ENCODE results near the gene MYH10.

MYH10 gene

DNA sequence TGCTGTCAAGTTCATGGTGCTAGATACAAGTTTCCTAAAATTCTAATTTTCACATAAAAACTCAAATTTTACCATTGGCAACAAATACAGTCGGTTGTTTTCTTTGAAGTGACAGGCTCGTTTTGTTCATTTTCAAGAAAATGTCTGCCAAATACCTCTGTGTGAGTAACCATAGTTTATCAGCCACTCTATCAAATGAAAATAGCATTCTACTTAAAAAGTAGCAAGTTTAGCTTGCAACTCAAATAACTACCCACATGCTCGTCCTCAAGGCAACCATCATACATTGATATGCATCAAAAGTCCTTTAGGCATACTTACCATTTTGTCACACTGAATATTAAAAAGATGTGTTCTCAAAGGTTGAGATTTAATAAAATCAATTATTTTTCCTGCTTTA is 11.7 kb downstream of the MYH10 start (continued):
- TF ChIP-seq ZNF555 (tag by site-specific recombination; conservative IDR thresholded peaks at IDR 0.05) (no peak), OVOL3 (tag by site-specific recombination; IDR thresholded peaks at IDR 0.05) (no peak)

DNA sequence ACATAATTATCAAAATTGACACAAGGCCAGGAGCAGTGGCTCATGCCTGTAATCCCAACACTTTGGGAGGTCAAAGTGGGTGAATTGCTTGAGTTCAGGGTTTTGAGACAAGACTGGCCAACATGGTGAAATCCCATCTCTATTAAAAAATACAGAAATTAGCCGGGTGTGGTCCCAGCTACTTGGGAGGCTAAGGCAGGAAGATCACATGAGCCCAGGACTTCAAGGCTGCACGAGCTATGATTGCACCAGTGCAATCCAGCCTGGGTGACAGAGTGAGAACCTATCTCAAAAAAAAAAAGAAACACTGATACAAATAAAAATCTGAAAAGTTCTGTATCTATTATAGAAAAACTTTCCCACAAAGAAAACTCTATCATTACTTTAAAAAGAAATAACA is 15.5 kb downstream of the MYH10 start:
- ChIA-PET CTCF (no interaction called here), POLR2A (no interaction called here)
- H3K9me3 ChIP-seq (ENCODE audit: control insufficient read depth, insufficient read depth, low read depth, low read length): no peaks in the 10 kb centered on the region
- H3K4me3 ChIP-seq (ENCODE audit: low read depth, low read length): no peak overlapping the region
- peaks cover 12 to 24% of the 10 kb centered on the region in 2 experiments for H3K36me3 ChIP-seq (ENCODE audit: control insufficient read depth in 2 of 2, insufficient read depth in 1 of 2, low read length in 2 of 2)
- peaks cover 6% of the 10 kb centered on the region; the same call in 1 of the 2 replicates for H3K4me1 ChIP-seq (ENCODE audit: control insufficient read depth, insufficient read depth, low read length)
- TF ChIP-seq, protein P1, sequence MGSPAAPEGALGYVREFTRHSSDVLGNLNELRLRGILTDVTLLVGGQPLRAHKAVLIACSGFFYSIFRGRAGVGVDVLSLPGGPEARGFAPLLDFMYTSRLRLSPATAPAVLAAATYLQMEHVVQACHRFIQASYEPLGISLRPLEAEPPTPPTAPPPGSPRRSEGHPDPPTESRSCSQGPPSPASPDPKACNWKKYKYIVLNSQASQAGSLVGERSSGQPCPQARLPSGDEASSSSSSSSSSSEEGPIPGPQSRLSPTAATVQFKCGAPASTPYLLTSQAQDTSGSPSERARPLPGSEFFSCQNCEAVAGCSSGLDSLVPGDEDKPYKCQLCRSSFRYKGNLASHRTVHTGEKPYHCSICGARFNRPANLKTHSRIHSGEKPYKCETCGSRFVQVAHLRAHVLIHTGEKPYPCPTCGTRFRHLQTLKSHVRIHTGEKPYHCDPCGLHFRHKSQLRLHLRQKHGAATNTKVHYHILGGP (tag by site-specific recombination; IDR thresholded peaks at IDR 0.05): no peak
- peak; percentile 41 for TF ChIP-seq GLIS1 (tag by site-specific recombination; IDR thresholded peaks at IDR 0.05)
- H3K27ac ChIP-seq (ENCODE audit: extremely low read depth, low read depth, low read length): no peak overlapping the region

DNA sequence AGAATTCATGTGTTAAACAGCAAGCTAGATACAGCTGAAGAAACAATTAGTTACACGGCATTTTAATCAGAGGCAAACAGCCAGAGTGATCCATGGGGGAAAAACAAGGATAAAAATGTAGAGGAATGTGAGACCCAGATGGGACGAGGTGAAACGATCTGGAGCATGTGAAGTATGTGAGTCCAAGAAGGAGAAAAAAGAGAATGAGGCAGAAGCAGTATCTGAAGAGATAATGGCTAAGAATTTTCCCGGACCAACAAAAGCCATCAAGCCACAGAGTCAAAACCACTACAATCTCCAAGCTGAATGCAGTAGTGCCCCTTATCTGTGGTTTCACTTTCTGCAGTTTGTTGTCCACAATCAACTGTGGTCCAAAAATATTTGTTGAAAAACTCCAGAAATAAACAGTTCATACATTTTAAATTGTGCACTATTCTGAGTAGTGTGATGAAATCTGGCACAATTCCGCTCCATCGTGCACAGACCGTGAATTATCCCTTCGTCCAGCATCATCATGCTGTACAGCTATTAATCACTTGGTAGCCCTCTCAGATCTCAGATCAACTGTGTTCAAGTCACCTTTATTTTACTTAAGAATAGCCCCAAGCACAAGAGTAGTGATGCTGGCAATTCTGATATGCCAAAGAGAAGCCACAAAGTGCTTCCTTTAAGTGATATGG is 18.8 kb downstream of the MYH10 start:
- Histone ChIP-seq H3K27ac (ENCODE audit: extremely low read depth, low read depth, low read length) (no peak overlapping the region), H3K36me3 (ENCODE audit: control insufficient read depth in 2 of 2, insufficient read depth in 1 of 2, low read length in 2 of 2) (peaks cover 0 to 13% of the 10 kb centered on the region in 2 experiments; a peak in 2 of 3 replicates), H3K4me3 (ENCODE audit: low read depth, low read length) (no peak overlapping the region), H3K9me3 (ENCODE audit: control insufficient read depth, insufficient read depth, low read depth, low read length) (no peaks in the 10 kb centered on the region), H3K4me1 (ENCODE audit: control insufficient read depth, insufficient read depth, low read length) (peaks cover 24% of the 10 kb centered on the region)
- TF ChIP-seq ZNF140 (tag by site-specific recombination; IDR thresholded peaks at IDR 0.05) (peak; percentile 86; the same call in 1 of the 2 replicates), SETDB1 (IDR thresholded peaks at IDR 0.05; ENCODE audit: insufficient read length, low read length) (peak; percentile 27), ZNF223 (tag by site-specific recombination; IDR thresholded peaks at IDR 0.05) (no peak), ZNF10 (tag by site-specific recombination; IDR thresholded peaks at IDR 0.05) (no peak)
- POLR2A ChIA-PET: no interaction called here
- CTCF ChIA-PET: interaction anchor here (0.5 to 1.2 kb wide), 3 partner anchors 16 to 698 kb away, joined by 3 to 7 read pairs (median 3); no protein-coding TSS in a partner anchor

DNA sequence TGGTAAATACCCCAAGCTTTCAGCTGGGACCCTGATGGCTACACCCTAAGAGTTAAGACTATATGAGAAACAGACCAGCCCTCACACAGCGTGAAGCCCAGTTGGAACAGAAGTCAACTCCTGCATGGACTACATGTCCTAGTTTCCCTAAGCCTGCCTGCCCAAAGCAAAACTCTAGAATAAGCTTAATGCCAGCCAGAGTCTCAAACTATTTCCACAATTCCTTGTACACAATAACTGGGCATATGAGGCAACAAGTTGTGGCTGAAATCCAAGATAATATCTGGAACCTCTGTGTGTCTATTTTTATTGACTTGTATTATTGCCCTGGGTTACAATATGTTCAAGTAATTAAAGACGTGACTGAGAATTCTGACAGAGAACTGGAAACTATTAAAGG is 19.4 kb downstream of the MYH10 start:
- TF ChIP-seq SCRT2 (tag by site-specific recombination; IDR thresholded peaks at IDR 0.05) (peak; percentile 46; the same call in 1 of the 2 replicates), ZNF19 (tag by site-specific recombination; IDR thresholded peaks at IDR 0.05; ENCODE audit: low read depth) (no peak)
- Histone ChIP-seq H3K27ac (ENCODE audit: extremely low read depth, low read depth, low read length) (no peak overlapping the region), H3K36me3 (ENCODE audit: control insufficient read depth in 2 of 2, insufficient read depth in 1 of 2, low read length in 2 of 2) (peaks cover 0 to 13% of the 10 kb centered on the region in 2 experiments; a peak in 2 of 3 replicates), H3K4me3 (ENCODE audit: low read depth, low read length) (no peak overlapping the region), H3K9me3 (ENCODE audit: control insufficient read depth, insufficient read depth, low read depth, low read length) (no peaks in the 10 kb centered on the region), H3K4me1 (ENCODE audit: control insufficient read depth, insufficient read depth, low read length) (peaks cover 30% of the 10 kb centered on the region)
- ChIA-PET CTCF (interaction anchor here (0.5 to 1.2 kb wide), 4 partner anchors 16 to 697 kb away, joined by 3 to 7 read pairs (median 3); no protein-coding TSS in a partner anchor), POLR2A (no interaction called here)

DNA sequence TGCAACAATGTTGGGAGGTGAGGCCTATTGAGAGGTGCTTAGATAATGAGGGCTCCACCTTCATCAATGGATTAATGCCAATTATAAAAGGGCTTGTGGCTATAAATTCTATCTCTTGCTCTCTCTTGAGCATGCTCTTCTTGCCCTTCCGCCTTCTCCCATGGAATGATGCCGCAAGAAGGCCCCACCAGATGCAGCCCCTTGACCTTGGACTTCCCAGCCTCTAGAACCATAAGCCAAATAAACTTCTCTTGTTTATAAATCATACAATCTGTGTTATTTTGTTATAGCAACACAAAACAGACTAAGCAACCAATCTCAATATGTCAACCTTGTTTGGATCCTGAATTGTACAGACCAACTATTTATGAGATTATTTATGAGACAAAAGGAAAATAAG is 20.0 kb downstream of the MYH10 start:
- ChIA-PET POLR2A (no interaction called here), CTCF (interaction anchor here (1.1 to 1.2 kb wide), 2 partner anchors 38 to 569 kb away, joined by 3 read pairs; no protein-coding TSS in a partner anchor)
- no peaks in the 10 kb centered on the region for H3K9me3 ChIP-seq (ENCODE audit: control insufficient read depth, insufficient read depth, low read depth, low read length)
- H3K4me1 ChIP-seq (ENCODE audit: control insufficient read depth, insufficient read depth, low read length): peaks cover 32% of the 10 kb centered on the region
- peaks cover 0 to 13% of the 10 kb centered on the region in 2 experiments; a peak in 2 of 3 replicates for H3K36me3 ChIP-seq (ENCODE audit: control insufficient read depth in 2 of 2, insufficient read depth in 1 of 2, low read length in 2 of 2)
- H3K27ac ChIP-seq (ENCODE audit: extremely low read depth, low read depth, low read length): no peak overlapping the region
- TF ChIP-seq ZNF843 (tag by site-specific recombination; IDR thresholded peaks at IDR 0.05): no peak
- peak; percentile 65 for TF ChIP-seq SETDB1 (IDR thresholded peaks at IDR 0.05; ENCODE audit: insufficient read length, low read length)
- TF ChIP-seq ZNF112 (tag by site-specific recombination; IDR thresholded peaks at IDR 0.05): no peak
- no peak overlapping the region for H3K4me3 ChIP-seq (ENCODE audit: low read depth, low read length)
